Left lobe of liver (tissue), 2 donors: ENCODE results near the gene GNAI3. TPM values are rescaled to one million over a fixed set of nuclear protein-coding genes. Genes with fewer than 3 reads are reported as not detected.

Source experiments
- ATAC-seq: fragments of 200-7000 bp; cut with Tn5 transposase; one replicate; pipeline ENCODE4 v1.9.1; 2020; ENCODE audit warnings: mild to moderate bottlenecking, moderate library complexity
- DNase-seq: peaks from one replicate; pipeline ENCODE4 v3.0.0-alpha.2; 2020; ENCODE audit warnings: low spot score
- total RNA-seq: library from RNA; stranded (reverse); gene quantifications from one replicate; pipeline ENCODE4 v1.2.1, GENCODE V29; 2021
- donor health status: DM: no; HTN: no; CAD: no; lungs with moderate emphysema.
- donor health status: DM: no; HTN: yes; CAD: no.

The GNAI3 gene
- total RNA-seq, 1 donor from 2014 or later: 2.5 TPM

- ATAC-seq: no peak
- peak; percentile 42 for DNase-seq
These were observed 5.0 kb upstream of the GNAI3 start for GRCh38 chr1:109543283-109543987.

- ATAC-seq (no peak), DNase-seq (peak; percentile 43)
These were observed 4.3 kb upstream of the GNAI3 start for GRCh38 chr1:109543988-109544735.

DNA sequence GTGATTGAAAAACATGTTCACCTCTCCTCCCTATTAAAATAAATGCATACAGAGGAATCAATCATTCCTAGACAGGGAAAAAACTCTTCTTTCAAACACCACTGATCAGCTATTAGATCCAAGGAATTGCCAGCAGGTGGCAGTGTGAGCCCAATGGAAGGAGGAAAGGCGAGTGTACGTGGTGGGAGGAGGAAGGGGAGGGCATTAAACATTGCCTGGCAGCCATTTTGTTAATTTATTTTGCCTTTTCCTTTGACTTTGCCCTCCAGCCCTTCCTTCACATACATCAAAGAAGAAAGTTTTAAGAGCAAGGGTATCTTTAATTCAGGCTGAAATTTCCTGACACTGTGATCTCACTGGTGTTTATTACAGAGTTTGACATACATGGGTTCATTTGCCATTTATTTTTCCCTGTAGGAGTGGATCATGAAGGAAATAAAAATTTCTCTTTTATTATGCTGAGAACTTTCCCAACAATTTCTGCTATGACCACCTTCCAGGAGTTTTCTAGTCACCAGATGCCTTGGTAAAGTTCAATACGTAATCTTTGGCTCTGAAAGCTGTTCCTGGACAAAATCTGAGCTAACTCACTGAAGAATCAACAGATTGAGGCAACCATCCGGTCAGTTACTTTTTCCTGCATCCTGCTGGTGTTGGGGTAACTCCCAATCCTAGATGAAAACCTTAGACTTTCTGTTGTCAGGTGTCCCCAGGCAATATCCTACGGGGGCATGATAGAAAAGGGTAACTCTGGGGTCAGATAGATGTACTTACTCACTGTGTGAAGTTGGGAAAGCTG lies 1.9 kb upstream of the GNAI3 start:
- DNase-seq: peak; percentile 87
- peak; percentile 82 for ATAC-seq

- ATAC-seq (peak; percentile 14), DNase-seq (no peak)
These were observed 723 bp upstream of the GNAI3 start for GRCh38 chr1:109547463-109548320.

DNA sequence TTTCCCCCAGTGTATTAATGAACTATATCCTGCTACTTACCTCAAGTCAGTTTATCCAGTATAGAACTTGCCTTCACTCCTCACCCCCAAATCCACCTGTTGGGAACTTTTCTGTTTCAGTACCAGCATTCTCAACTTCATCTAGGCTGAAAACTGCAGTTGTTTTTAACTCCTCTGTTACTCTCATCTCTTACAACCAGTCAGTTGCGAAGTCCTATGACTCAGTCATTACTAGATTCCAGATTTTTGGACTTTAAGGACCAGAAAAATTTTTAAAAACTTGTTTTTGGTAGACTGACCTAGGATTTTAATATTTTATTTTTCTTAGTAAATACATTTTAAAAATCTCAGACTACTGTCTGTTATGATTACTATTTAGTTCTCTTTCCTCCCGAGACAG lies 8.1 kb downstream of the GNAI3 start:
- ATAC-seq (no peak), DNase-seq (no peak)

GRCh38 chr1:109557520-109557919 lies 9.1 kb downstream of the GNAI3 start:
- DNase-seq (no peak), ATAC-seq (no peak)

- ATAC-seq (no peak), DNase-seq (no peak)
These were observed 11.6 kb downstream of the GNAI3 start for GRCh38 chr1:109559995-109560394.

- DNase-seq (no peak), ATAC-seq (no peak)
These were observed 15.9 kb downstream of the GNAI3 start for GRCh38 chr1:109564194-109564878.

DNA sequence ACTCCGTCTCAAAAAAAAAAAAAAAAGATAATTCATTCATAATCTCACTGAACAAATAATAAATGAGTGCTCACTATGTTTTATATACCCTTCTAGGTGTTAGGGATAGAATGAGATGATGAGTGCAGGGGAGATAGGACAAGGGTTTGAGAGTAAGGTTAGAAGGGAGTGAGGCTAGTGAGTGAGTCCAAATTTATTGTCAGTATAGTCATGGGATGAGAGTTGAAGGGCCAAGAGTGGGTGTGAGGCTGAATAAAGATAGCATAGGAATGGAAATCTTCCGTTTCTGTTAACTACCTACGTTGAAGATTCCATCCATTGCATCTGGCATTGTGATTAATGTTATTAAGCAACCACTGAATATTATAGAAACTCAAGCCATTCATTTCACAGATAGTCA lies 16.8 kb downstream of the GNAI3 start:
- DNase-seq (no peak), ATAC-seq (no peak)

DNA sequence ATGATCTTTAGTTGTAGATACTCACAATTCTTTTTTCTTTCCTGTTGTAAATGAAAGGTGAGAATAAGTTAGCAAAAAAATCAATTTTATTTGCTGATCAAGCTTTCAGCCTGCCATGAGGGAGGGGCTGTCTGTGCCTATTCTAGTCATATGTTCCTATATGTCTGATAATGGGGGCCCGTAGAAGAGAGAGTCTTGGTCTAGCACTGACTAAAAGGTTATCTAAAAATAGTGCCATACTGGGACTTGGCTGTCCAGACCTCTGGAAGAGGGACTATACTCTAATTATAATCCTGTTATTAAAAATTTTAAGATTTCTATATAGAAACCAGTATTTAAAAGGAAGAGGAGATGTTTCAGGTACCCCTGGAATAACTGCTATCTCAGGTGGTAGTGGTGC lies 18.6 kb downstream of the GNAI3 start:
- DNase-seq: no peak
- no peak for ATAC-seq

- ATAC-seq (peak; percentile 67), DNase-seq (no peak)
These were observed 19.7 kb downstream of the GNAI3 start for GRCh38 chr1:109567877-109568672.

- ATAC-seq: no peak
- no peak for DNase-seq
These were observed 20.9 kb downstream of the GNAI3 start for GRCh38 chr1:109569323-109569722.

GRCh38 chr1:109570414-109570813 lies 22.0 kb downstream of the GNAI3 start:
- DNase-seq (no peak), ATAC-seq (peak; percentile 25)

DNA sequence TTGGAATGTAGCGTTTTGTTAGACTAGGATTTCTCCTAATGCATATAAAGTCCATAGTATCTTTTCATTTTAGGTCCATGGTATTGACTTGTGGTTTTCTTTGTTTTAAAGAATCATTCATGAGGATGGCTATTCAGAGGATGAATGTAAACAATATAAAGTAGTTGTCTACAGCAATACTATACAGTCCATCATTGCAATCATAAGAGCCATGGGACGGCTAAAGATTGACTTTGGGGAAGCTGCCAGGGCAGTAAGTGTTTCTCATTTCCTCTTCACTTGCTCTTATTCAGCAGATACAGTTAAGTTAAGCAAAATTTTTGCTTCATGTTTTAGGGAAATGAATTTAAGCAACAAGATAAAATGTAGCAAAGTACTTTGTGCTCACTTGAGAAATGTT lies 25.4 kb downstream of the GNAI3 start:
- ATAC-seq: peak; percentile 26
- DNase-seq: no peak

DNA sequence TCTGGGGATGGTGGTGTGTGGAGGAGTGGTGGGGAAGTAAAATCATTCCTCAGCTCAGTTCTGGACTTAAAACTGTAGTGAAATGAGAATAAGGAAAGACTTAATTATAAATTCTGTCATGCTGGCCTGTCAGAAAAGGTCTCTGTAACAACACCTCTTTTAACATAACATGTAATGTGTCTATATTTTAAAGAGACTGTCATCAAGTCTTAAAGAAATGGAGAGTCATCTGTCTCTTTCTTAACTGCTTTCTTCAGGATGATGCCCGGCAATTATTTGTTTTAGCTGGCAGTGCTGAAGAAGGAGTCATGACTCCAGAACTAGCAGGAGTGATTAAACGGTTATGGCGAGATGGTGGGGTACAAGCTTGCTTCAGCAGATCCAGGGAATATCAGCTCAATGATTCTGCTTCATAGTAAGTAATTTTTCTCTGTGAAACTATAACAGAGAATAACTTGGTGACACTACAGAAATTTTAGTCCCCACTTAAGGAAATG lies 30.6 kb downstream of the GNAI3 start:
- ATAC-seq (no peak), DNase-seq (no peak)

DNA sequence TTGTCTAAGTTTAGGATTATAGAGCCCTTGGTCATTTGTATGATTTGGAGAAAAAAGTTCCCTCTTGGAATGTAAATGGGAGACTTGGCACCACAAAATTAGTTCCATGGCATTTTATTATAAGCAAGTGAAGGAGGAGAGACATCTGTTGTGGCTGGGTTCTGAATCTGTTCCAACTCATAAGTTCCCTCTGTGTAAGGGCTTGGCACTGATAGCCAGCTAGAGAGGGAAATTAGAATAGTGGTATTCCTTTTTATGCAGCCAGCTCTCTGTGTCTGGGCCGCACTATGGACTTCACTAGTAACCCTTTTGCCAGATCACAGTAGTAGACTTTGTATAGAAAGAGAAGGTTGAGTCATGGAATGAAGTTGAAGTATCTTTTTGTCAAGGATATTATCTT lies 31.1 kb downstream of the GNAI3 start:
- DNase-seq (no peak), ATAC-seq (no peak)

DNA sequence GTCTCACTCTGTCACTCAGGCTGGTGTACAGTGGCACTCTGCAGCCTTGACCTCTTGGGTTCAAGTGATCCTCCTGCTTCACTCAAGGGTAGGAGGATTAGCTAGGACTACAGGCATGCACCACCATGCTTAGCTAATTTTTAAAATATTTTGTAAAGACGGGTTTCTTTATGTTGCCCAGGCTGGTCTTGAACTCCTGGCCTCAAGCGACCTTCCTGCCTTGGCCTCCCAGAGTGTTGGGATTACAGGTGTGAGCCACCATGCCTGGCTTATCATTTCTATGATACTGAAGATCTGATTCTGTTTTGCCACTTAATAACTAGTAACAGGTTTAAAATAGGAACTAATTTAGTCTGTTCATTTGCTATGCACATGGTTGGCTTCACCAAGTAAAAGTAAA lies 33.6 kb downstream of the GNAI3 start:
- no peak for ATAC-seq
- DNase-seq: no peak

- no peak for ATAC-seq
- no peak for DNase-seq
These were observed 36.4 kb downstream of the GNAI3 start for GRCh38 chr1:109584766-109585165.

GRCh38 chr1:109586055-109586454 lies 37.6 kb downstream of the GNAI3 start:
- ATAC-seq (peak; percentile 67), DNase-seq (no peak)
